IMR-90 (cell line): Measurements from ENCODE around the gene PAFAH2. TPM values are rescaled to one million over a fixed set of nuclear protein-coding genes. Genes with fewer than 3 reads are reported as not detected.

Experiments
- ATAC-seq: fragments of 200-7000 bp; cut with Tn5 transposase; 2 replicates; pipeline ENCODE4 v1.9.1; 2020; ENCODE audit warnings: low read depth, mild to moderate bottlenecking, moderate library complexity
- BruUV-seq: library from RNA; stranded (reverse); fragments of 400-500 nt; replicated peaks from 2 replicates; lab custom pipeline; 2021; lab: Mats Ljungman, UMichigan
- CTCF ChIA-PET: fragments of 300-600 bp; formaldehyde crosslinking; extraction: SDS; loops from one replicate; lab custom pipeline; 2021; ENCODE audit warnings: antibody characterized with exemption; lab: Yijun Ruan, JAX
- POLR2A ChIA-PET: fragments of 300-600 bp; sonication (Branson Sonifier 250); formaldehyde crosslinking; loops from one replicate; lab custom pipeline; 2022; ENCODE audit warnings: antibody characterized with exemption; ENCODE audit not compliant: unreplicated experiment; lab: Charles Lee
- DNase-seq: peaks from one replicate; pipeline ENCODE4 v3.0.0; 2013
- H2AFZ ChIP-seq: replicated peaks from 2 replicates; pipeline ENCODE3; 2013; ENCODE audit warnings: low read length, mild to moderate bottlenecking; ENCODE audit not compliant: poor library complexity
- H2AK5ac ChIP-seq: 2 replicates; pipeline ENCODE4 v1.6.1; 2013; ENCODE audit warnings: low read depth, low read length, inconsistent platforms
- H2AK9ac ChIP-seq: replicated peaks from 2 replicates; pipeline ENCODE3; 2013; ENCODE audit warnings: mild to moderate bottlenecking, low read depth, low read length, moderate library complexity; ENCODE audit not compliant: poor library complexity
- H2BK120ac ChIP-seq: 2 replicates; pipeline ENCODE4 v1.6.1; 2013; ENCODE audit warnings: low read depth, low read length, inconsistent platforms
- H2BK15ac ChIP-seq: 3 replicates; pipeline ENCODE4 v1.6.1; 2013; ENCODE audit warnings: low read depth, low read length, inconsistent platforms
- H2BK20ac ChIP-seq: 2 replicates; pipeline ENCODE4 v1.6.1; 2013; ENCODE audit warnings: low read depth, mild to moderate bottlenecking, inconsistent platforms, low read length, moderate library complexity
- H2BK5ac ChIP-seq: 2 replicates; pipeline ENCODE4 v1.6.1; 2013; ENCODE audit warnings: mild to moderate bottlenecking, low read depth, low read length, inconsistent platforms; ENCODE audit not compliant: poor library complexity, severe bottlenecking
- H3K14ac ChIP-seq: replicated peaks from 2 replicates; pipeline ENCODE4 v1.6.1; 2013; ENCODE audit warnings: low read depth, low read length, inconsistent platforms
- H3K18ac ChIP-seq: 2 replicates; pipeline ENCODE4 v1.6.1; 2013; ENCODE audit warnings: low read depth, low read length, control low read depth
- H3K23ac ChIP-seq: 2 replicates; pipeline ENCODE4 v1.6.1; 2013; ENCODE audit warnings: low read depth, low read length, inconsistent platforms
- H3K27ac ChIP-seq: 2 replicates; pipeline ENCODE4 v1.5.1; 2013; ENCODE audit warnings: mild to moderate bottlenecking, control low read depth, low read length; ENCODE audit not compliant: insufficient read depth
- H3K27me3 ChIP-seq: 2 replicates; pipeline ENCODE4 v1.6.1; 2013; ENCODE audit warnings: low read length; ENCODE audit not compliant: control insufficient read depth, insufficient read depth
- H3K36me3 ChIP-seq: 2 replicates; pipeline ENCODE4 v1.6.1; 2013; ENCODE audit warnings: low read length, mixed read lengths; ENCODE audit not compliant: control insufficient read depth, insufficient read depth
- H3K4ac ChIP-seq: 2 replicates; pipeline ENCODE4 v1.6.1; 2013; ENCODE audit warnings: low read depth, low read length, inconsistent platforms
- H3K4me1 ChIP-seq: 2 replicates; pipeline ENCODE4 v1.6.1; 2013; ENCODE audit warnings: low read length, mixed read lengths; ENCODE audit not compliant: control insufficient read depth, insufficient read depth
- H3K4me2 ChIP-seq: 2 replicates; pipeline ENCODE4 v1.6.1; 2013; ENCODE audit warnings: low read depth, mild to moderate bottlenecking, control low read depth, low read length, moderate library complexity
- H3K4me3 ChIP-seq: 2 replicates; pipeline ENCODE4 v1.5.1; 2013; ENCODE audit warnings: low read depth, mild to moderate bottlenecking, control low read depth, low read length, moderate library complexity; ENCODE audit not compliant: insufficient read depth
- H3K56ac ChIP-seq: 2 replicates; pipeline ENCODE4 v1.6.1; 2013; ENCODE audit warnings: low read length, inconsistent platforms; ENCODE audit not compliant: insufficient read depth; ENCODE audit errors: extremely low read depth
- H3K79me1 ChIP-seq, 2 experiments: 2 replicates each; pipeline ENCODE4 v1.6.1; 2013; ENCODE audit warnings: low read length in 2 of 2, inconsistent platforms in 1 of 2, low read depth in 1 of 2
- H3K9ac ChIP-seq: 2 replicates; pipeline ENCODE4 v1.6.1; 2013; ENCODE audit warnings: low read depth, low read length, control low read depth
- H3K9me1 ChIP-seq: 2 replicates; pipeline ENCODE4 v1.6.1; 2013; ENCODE audit warnings: low read length, inconsistent platforms; ENCODE audit not compliant: insufficient read depth
- H3K9me3 ChIP-seq: 2 replicates; pipeline ENCODE4 v1.6.1; 2013; ENCODE audit warnings: low read length; ENCODE audit not compliant: control insufficient read depth, insufficient read depth
- H4K20me1 ChIP-seq: 2 replicates; pipeline ENCODE4 v1.6.1; 2013; ENCODE audit warnings: low read length, inconsistent platforms; ENCODE audit not compliant: insufficient read depth
- H4K5ac ChIP-seq: 2 replicates; pipeline ENCODE4 v1.6.1; 2013; ENCODE audit warnings: mild to moderate bottlenecking, low read depth, low read length, control low read depth
- H4K8ac ChIP-seq, 2 experiments: 2 replicates each; pipeline ENCODE4 v1.6.1; 2013; ENCODE audit warnings: low read depth in 2 of 2, low read length in 2 of 2, control low read depth in 1 of 2, inconsistent platforms in 1 of 2
- H4K91ac ChIP-seq: 2 replicates; pipeline ENCODE4 v1.6.1; 2013; ENCODE audit warnings: low read depth, low read length, inconsistent platforms; ENCODE audit not compliant: insufficient read depth
- BHLHE40 ChIP-seq: fragments of 150-350 bp; IDR thresholded peaks from 2 replicates; pipeline ENCODE4 v1.6.1; 2016; ENCODE audit warnings: mild to moderate bottlenecking, low read depth, low read length
- CEBPB ChIP-seq: IDR thresholded peaks from 2 replicates; pipeline ENCODE4 v1.6.1; 2012; ENCODE audit warnings: low read depth, low read length, improper control_type of control experiment
- CHD1 ChIP-seq: IDR thresholded peaks from 2 replicates; pipeline ENCODE4 v1.6.1; 2012; ENCODE audit warnings: low read depth, low read length, improper control_type of control experiment
- CTCF ChIP-seq: conservative IDR thresholded peaks from 2 replicates; pipeline ENCODE4 v1.5.1; 2012; ENCODE audit warnings: mild to moderate bottlenecking, low read depth, low read length, improper control_type of control experiment
- ELK1 ChIP-seq: fragments of 150-350 bp; IDR thresholded peaks from 2 replicates; pipeline ENCODE4 v1.6.1; 2016; ENCODE audit warnings: low read depth, mild to moderate bottlenecking, low read length, moderate library complexity, borderline replicate concordance
- FOS ChIP-seq: fragments of 150-350 bp; IDR thresholded peaks from 2 replicates; pipeline ENCODE4 v1.6.1; 2016; ENCODE audit warnings: low read depth, low read length
- MAFK ChIP-seq: IDR thresholded peaks from 2 replicates; pipeline ENCODE4 v1.6.1; 2012; ENCODE audit warnings: low read depth, low read length, improper control_type of control experiment
- MAZ ChIP-seq: IDR thresholded peaks from 2 replicates; pipeline ENCODE4 v1.6.1; 2012; ENCODE audit warnings: low read depth, mild to moderate bottlenecking, low read length, improper control_type of control experiment, moderate library complexity, borderline replicate concordance
- MXI1 ChIP-seq: IDR thresholded peaks from 2 replicates; pipeline ENCODE4 v1.6.1; 2012; ENCODE audit warnings: low read depth, mild to moderate bottlenecking, low read length, moderate library complexity, borderline replicate concordance
- NFE2L2 ChIP-seq: fragments of 150-350 bp; IDR thresholded peaks from 2 replicates; pipeline ENCODE4 v1.6.1; 2016; ENCODE audit warnings: low read depth, mild to moderate bottlenecking, low read length
- POLR2A ChIP-seq: IDR thresholded peaks from 2 replicates; pipeline ENCODE4 v1.6.1; 2012; ENCODE audit warnings: mild to moderate bottlenecking, low read depth, low read length
- RAD21 ChIP-seq: IDR thresholded peaks from 2 replicates; pipeline ENCODE4 v1.6.1; 2012; ENCODE audit warnings: low read length, improper control_type of control experiment
- RCOR1 ChIP-seq: IDR thresholded peaks from 2 replicates; pipeline ENCODE4 v1.6.1; 2012; ENCODE audit warnings: mild to moderate bottlenecking, low read length, improper control_type of control experiment; ENCODE audit not compliant: insufficient replicate concordance
- RFX5 ChIP-seq: IDR thresholded peaks from 2 replicates; pipeline ENCODE4 v1.8.0; 2012; ENCODE audit warnings: low read depth, mild to moderate bottlenecking, low read length, moderate library complexity
- SMC3 ChIP-seq: fragments of 150-350 bp; IDR thresholded peaks from 2 replicates; pipeline ENCODE4 v1.6.1; 2016; ENCODE audit warnings: low read depth, mild to moderate bottlenecking, antibody characterized with exemption, low read length, moderate library complexity
- USF2 ChIP-seq: fragments of 150-350 bp; IDR thresholded peaks from 2 replicates; pipeline ENCODE4 v1.6.1; 2017; ENCODE audit warnings: mild to moderate bottlenecking, antibody characterized with exemption, low read length, low read depth
- WGBS, 2 experiments: methylation state at CpG; one replicate each; pipeline versions ENCODE4 v1.1.5 to v1.1.7; 2013; ENCODE audit warnings: missing lambda C conversion rate in 2 of 2; ENCODE audit not compliant: insufficient read length in 1 of 2; ENCODE audit errors: extremely low coverage in 2 of 2; 5-methylcytosine and 5-hydroxymethylcytosine counted together
- dilution Hi-C: fragments of 300-500 bp; cut with HindIII; formaldehyde crosslinking; loops from one replicate; pipeline ENCODE4 v1.14.3; 2018; ENCODE audit warnings: low sequenced_read_pairs; ENCODE audit not compliant: unreplicated experiment
- in situ Hi-C: fragments of 300-500 bp; cut with MboI; formaldehyde crosslinking; loops from 3 replicates; pipeline ENCODE4 v1.14.3; 2019; ENCODE audit warnings: low sequenced_read_pairs, inconsistent platforms, mixed read lengths
- intact Hi-C: fragments of 100-400 bp; cut with micrococcal nuclease; formaldehyde crosslinking; loops from 2 replicates; pipeline ENCODE4 v1.10.0; 2022
- polyA plus RNA-seq, 3 experiments: library from polyadenylated mRNA; depleted of rRNA; stranded (reverse); fragments of >200 nt; gene quantifications; 2 replicates each; pipeline ENCODE4 v1.2.3, GENCODE V29; 2012; ENCODE audit warnings: low replicate concordance in 1 of 3
- total RNA-seq: library from RNA; depleted of rRNA; stranded (reverse); fragments of >200 nt; gene quantifications from 2 replicates; pipeline ENCODE4 v1.2.3, GENCODE V29; 2012

Gene PAFAH2
- total and polyA plus RNA-seq, 2 of the 4 experiments (the other 2 are of a cell fraction), result 8.3 to 12.2 TPM

- Histone ChIP-seq H4K8ac (peak overlapping the region in 1 of 2 experiments; percentile 62; a peak in 1 of 4 replicates), H2BK5ac (peak overlapping the region; percentile 37), H4K5ac (no peak overlapping the region), H3K14ac (peak overlapping the region; percentile 58; the same call in 1 of the 2 replicates), H3K9ac (no peak overlapping the region), H4K20me1 (no peaks in the 10 kb centered on the region), H3K27me3 (no peaks in the 10 kb centered on the region), H3K9me1 (peaks cover 10% of the 10 kb centered on the region), H3K4me3 (no peak overlapping the region), H2AFZ (peak overlapping the region; percentile 74), H3K79me1 (no peaks in the 10 kb centered on the region), H2BK20ac (peak overlapping the region; percentile 17; the same call in 1 of the 2 replicates), H3K36me3 (no peaks in the 10 kb centered on the region), H4K91ac (peak overlapping the region; percentile 60; the same call in 1 of the 2 replicates), H2BK120ac (peak overlapping the region; percentile 44; the same call in 1 of the 2 replicates), H3K27ac (no peak overlapping the region), H3K4me1 (peaks cover 30% of the 10 kb centered on the region), H2AK9ac (peak overlapping the region; percentile 73), H3K9me3 (no peaks in the 10 kb centered on the region), H3K56ac (no peak overlapping the region), H3K23ac (no peak overlapping the region), H2AK5ac (peak overlapping the region; percentile 63), H3K18ac (no peak overlapping the region), H3K4me2 (no peak overlapping the region), H3K4ac (peak overlapping the region; percentile 71), H2BK15ac (no peak overlapping the region)
- in situ Hi-C loops (no loop called here), dilution Hi-C loops (no loop called here), intact Hi-C loops (no loop called here)
- WGBS, 2 experiments, result no CpG with 5 or more reads among the region's 6 CpGs
- CTCF ChIA-PET, result interaction anchor here (0.5 to 1.8 kb wide), 3 partner anchors 20 to 122 kb away, joined by 3 to 5 read pairs (median 5); partner anchors contain the start of gene PAFAH2
- ATAC-seq (0 out of 2 replicates have a peak, but pooled peaks have one; percentile 3), DNase-seq (peak; percentile 75)
- POLR2A ChIA-PET, result no interaction called here
- no peak for TF ChIP-seq RCOR1
- no peak for TF ChIP-seq MAFK
- no peak for TF ChIP-seq BHLHE40
- no peak for TF ChIP-seq USF2
- no peak for TF ChIP-seq POLR2A
- TF ChIP-seq SMC3, result no peak
- TF ChIP-seq RAD21, result no peak
- no peak for TF ChIP-seq CEBPB
- TF ChIP-seq NFE2L2, result no peak
- no peak for TF ChIP-seq RFX5
- TF ChIP-seq CTCF, result no peak
- no peak for TF ChIP-seq MXI1
- TF ChIP-seq CHD1, result no peak
- no peak for TF ChIP-seq FOS
- TF ChIP-seq ELK1, result no peak
- TF ChIP-seq MAZ, result no peak
- no TSS peak for BruUV-seq
These were observed 19.7 kb upstream of the PAFAH2 start for GRCh38 chr1:26017606-26018005.
